HEK293 (cell line): ENCODE data around the gene FAAP100.

ENCODE experiments used
- CTCF ChIA-PET: fragments of 350-600 bp; formaldehyde crosslinking; extraction: SDS; loops from one replicate; lab custom pipeline; 2021; ENCODE audit warnings: antibody characterized with exemption; lab: Yijun Ruan, JAX
- POLR2A ChIA-PET: fragments of 300-600 bp; formaldehyde crosslinking; extraction: SDS; loops from one replicate; lab custom pipeline; 2020; ENCODE audit warnings: antibody characterized with exemption, inconsistent platforms; lab: Yijun Ruan, JAX
- H3K27ac ChIP-seq: fragments of 200-500 bp; sonication (Bioruptor generic); 2 replicates; pipeline ENCODE4 v1.5.1; 2014; ENCODE audit warnings: low read depth, low read length, control low read depth, inconsistent platforms; ENCODE audit errors: extremely low read depth
- H3K36me3 ChIP-seq, 2 experiments: fragments of 200-500 bp in 1 of 2; sonication (Bioruptor generic) in 1 of 2; 1 replicate in 1 of 2; 2 replicates in 1 of 2; pipeline ENCODE4 v1.5.1; 2014 to 2017; ENCODE audit warnings: inconsistent platforms in 2 of 2, low read length in 2 of 2; ENCODE audit not compliant: control insufficient read depth in 2 of 2, insufficient read depth in 1 of 2
- H3K4me1 ChIP-seq: fragments of 200-500 bp; sonication (Bioruptor generic); 2 replicates; pipeline ENCODE4 v1.5.1; 2014; ENCODE audit warnings: mild to moderate bottlenecking, low read length, inconsistent platforms; ENCODE audit not compliant: control insufficient read depth, insufficient read depth
- H3K4me3 ChIP-seq: 2 replicates; pipeline ENCODE4 v1.5.1; 2011; ENCODE audit warnings: low read depth, mild to moderate bottlenecking, control low read depth, low read length, moderate library complexity
- H3K9me3 ChIP-seq: fragments of 200-500 bp; sonication (Bioruptor generic); 2 replicates; pipeline ENCODE4 v1.5.1; 2014; ENCODE audit warnings: low read depth, low read length, inconsistent platforms; ENCODE audit not compliant: control insufficient read depth, insufficient read depth
- MYNN ChIP-seq: fragments of 450-650 bp; formaldehyde crosslinking; IDR thresholded peaks from 2 replicates; pipeline ENCODE4 v1.5.1; 2016; ENCODE audit warnings: missing biosample characterization, missing genetic modification characterization, borderline replicate concordance
- SCRT2 ChIP-seq: fragments of 450-650 bp; formaldehyde crosslinking; IDR thresholded peaks from 2 replicates; pipeline ENCODE4 v1.5.1; 2016; ENCODE audit warnings: missing biosample characterization, missing genetic modification characterization
- SP3 ChIP-seq: fragments of 450-650 bp; formaldehyde crosslinking; IDR thresholded peaks from 2 replicates; pipeline ENCODE4 v1.5.1; 2016; ENCODE audit warnings: missing biosample characterization, missing genetic modification characterization
- ZFP69B ChIP-seq: fragments of 450-650 bp; formaldehyde crosslinking; IDR thresholded peaks from 2 replicates; pipeline ENCODE4 v1.5.1; 2016; ENCODE audit warnings: missing biosample characterization, missing genetic modification characterization
- ZNF114 ChIP-seq: fragments of 450-650 bp; formaldehyde crosslinking; IDR thresholded peaks from 2 replicates; pipeline ENCODE4 v1.5.0; 2017; ENCODE audit warnings: missing biosample characterization, missing genetic modification characterization
- ZNF121 ChIP-seq: fragments of 450-650 bp; formaldehyde crosslinking; IDR thresholded peaks from 2 replicates; pipeline ENCODE4 v1.5.1; 2016; ENCODE audit warnings: missing biosample characterization, missing genetic modification characterization
- ZNF211 ChIP-seq: fragments of 450-650 bp; formaldehyde crosslinking; IDR thresholded peaks from 2 replicates; pipeline ENCODE4 v1.5.1; 2016; ENCODE audit warnings: low read depth, missing biosample characterization, missing genetic modification characterization
- ZNF560 ChIP-seq: fragments of 450-650 bp; formaldehyde crosslinking; IDR thresholded peaks from 2 replicates; pipeline ENCODE4 v1.5.1; 2017; ENCODE audit warnings: missing biosample characterization, missing genetic modification characterization, borderline replicate concordance
- ZNF629 ChIP-seq: fragments of 450-650 bp; formaldehyde crosslinking; IDR thresholded peaks from 2 replicates; pipeline ENCODE4 v1.5.1; 2017; ENCODE audit warnings: missing biosample characterization, missing genetic modification characterization
- ZNF747 ChIP-seq: fragments of 450-650 bp; formaldehyde crosslinking; IDR thresholded peaks from 2 replicates; pipeline ENCODE4 v1.5.1; 2016; ENCODE audit warnings: missing biosample characterization, missing genetic modification characterization
- ZNF791 ChIP-seq: fragments of 450-650 bp; formaldehyde crosslinking; IDR thresholded peaks from 2 replicates; pipeline ENCODE4 v1.5.1; 2016; ENCODE audit warnings: missing biosample characterization, missing genetic modification characterization
- ZNF837 ChIP-seq: fragments of 450-650 bp; formaldehyde crosslinking; IDR thresholded peaks from 2 replicates; pipeline ENCODE4 v1.5.1; 2016; ENCODE audit warnings: missing biosample characterization, missing genetic modification characterization
- TF ChIP-seq, protein P1 (sequence below): fragments of 450-650 bp; formaldehyde crosslinking; IDR thresholded peaks from 2 replicates; pipeline ENCODE4 v1.5.1; 2016; ENCODE audit warnings: missing biosample characterization, missing genetic modification characterization
- TF ChIP-seq, protein P2 (sequence below): fragments of 450-650 bp; formaldehyde crosslinking; IDR thresholded peaks from 2 replicates; pipeline ENCODE4 v1.5.1; 2017; ENCODE audit warnings: missing biosample characterization, missing genetic modification characterization
- TF ChIP-seq, protein P3 (sequence below): fragments of 450-650 bp; formaldehyde crosslinking; conservative IDR thresholded peaks from 2 replicates; pipeline ENCODE4 v1.5.1; 2016; ENCODE audit warnings: low read depth, missing biosample characterization, missing genetic modification characterization
- TF ChIP-seq, protein P4 (sequence below): fragments of 450-650 bp; formaldehyde crosslinking; IDR thresholded peaks from 2 replicates; pipeline ENCODE4 v1.5.1; 2016; ENCODE audit warnings: missing biosample characterization, missing genetic modification characterization
- TF ChIP-seq, protein P5 (sequence below): fragments of 450-650 bp; formaldehyde crosslinking; IDR thresholded peaks from 2 replicates; pipeline ENCODE4 v1.5.1; 2016; ENCODE audit warnings: missing biosample characterization, missing genetic modification characterization, low read depth
- TF ChIP-seq, protein P6 (sequence below): fragments of 450-650 bp; formaldehyde crosslinking; IDR thresholded peaks from 2 replicates; pipeline ENCODE4 v1.5.1; 2016; ENCODE audit warnings: missing biosample characterization, missing genetic modification characterization
- TF ChIP-seq, protein P7 (sequence below): fragments of 450-650 bp; formaldehyde crosslinking; IDR thresholded peaks from 2 replicates; pipeline ENCODE4 v1.5.1; 2017; ENCODE audit warnings: missing biosample characterization, missing genetic modification characterization
- TF ChIP-seq, protein P8 (sequence below): fragments of 450-650 bp; formaldehyde crosslinking; IDR thresholded peaks from 2 replicates; pipeline ENCODE4 v1.5.1; 2016; ENCODE audit warnings: missing biosample characterization, missing genetic modification characterization

Gene FAAP100

DNA sequence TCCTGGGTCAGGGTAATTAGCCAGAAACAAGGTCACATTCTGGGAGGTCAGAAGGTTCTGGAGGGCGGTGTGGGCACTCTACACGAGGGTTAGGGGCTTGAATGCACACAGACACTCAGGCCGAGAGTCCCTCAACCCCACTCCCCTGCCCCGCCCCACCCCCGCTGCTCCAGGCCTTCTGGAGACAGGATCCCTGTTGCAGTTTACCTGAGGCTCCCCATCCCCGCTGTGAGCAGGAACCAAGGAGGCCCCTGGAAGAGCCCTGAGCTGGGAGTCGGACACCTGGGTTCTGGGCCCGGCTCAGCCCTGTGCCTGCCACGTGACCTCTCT lies 35.2 kb downstream of the FAAP100 start:
- POLR2A ChIA-PET: interaction anchor here (1.0 to 9.9 kb wide), 6 partner anchors 9 to 123 kb away, joined by 3 to 85 read pairs (median 7); partner anchors contain the start of gene BAHCC1

More for the DNA sequence above, 35.2 kb downstream of the FAAP100 start:
- H3K9me3 ChIP-seq: no peaks in the 10 kb centered on the region
- TF ChIP-seq, protein P1, sequence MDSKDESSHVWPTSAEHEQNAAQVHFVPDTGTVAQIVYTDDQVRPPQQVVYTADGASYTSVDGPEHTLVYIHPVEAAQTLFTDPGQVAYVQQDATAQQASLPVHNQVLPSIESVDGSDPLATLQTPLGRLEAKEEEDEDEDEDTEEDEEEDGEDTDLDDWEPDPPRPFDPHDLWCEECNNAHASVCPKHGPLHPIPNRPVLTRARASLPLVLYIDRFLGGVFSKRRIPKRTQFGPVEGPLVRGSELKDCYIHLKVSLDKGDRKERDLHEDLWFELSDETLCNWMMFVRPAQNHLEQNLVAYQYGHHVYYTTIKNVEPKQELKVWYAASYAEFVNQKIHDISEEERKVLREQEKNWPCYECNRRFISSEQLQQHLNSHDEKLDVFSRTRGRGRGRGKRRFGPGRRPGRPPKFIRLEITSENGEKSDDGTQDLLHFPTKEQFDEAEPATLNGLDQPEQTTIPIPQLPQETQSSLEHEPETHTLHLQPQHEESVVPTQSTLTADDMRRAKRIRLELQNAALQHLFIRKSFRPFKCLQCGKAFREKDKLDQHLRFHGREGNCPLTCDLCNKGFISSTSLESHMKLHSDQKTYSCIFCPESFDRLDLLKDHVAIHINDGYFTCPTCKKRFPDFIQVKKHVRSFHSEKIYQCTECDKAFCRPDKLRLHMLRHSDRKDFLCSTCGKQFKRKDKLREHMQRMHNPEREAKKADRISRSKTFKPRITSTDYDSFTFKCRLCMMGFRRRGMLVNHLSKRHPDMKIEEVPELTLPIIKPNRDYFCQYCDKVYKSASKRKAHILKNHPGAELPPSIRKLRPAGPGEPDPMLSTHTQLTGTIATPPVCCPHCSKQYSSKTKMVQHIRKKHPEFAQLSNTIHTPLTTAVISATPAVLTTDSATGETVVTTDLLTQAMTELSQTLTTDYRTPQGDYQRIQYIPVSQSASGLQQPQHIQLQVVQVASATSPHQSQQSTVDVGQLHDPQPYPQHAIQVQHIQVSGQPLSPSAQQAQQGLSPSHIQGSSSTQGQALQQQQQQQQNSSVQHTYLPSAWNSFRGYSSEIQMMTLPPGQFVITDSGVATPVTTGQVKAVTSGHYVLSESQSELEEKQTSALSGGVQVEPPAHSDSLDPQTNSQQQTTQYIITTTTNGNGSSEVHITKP (tag by site-specific recombination): no peak
- TF ChIP-seq MYNN (tag by site-specific recombination) (no peak), ZNF837 (no peak), ZNF211 (tag by site-specific recombination) (no peak), SP3 (tag by site-specific recombination) (no peak), ZNF114 (tag by site-specific recombination) (no peak), SCRT2 (no peak), ZNF747 (no peak), ZFP69B (no peak), ZNF560 (tag by site-specific recombination) (no peak), ZNF121 (tag by site-specific recombination) (no peak), ZNF629 (tag by site-specific recombination) (no peak), ZNF791 (tag by site-specific recombination) (no peak)
- TF ChIP-seq, protein P2, sequence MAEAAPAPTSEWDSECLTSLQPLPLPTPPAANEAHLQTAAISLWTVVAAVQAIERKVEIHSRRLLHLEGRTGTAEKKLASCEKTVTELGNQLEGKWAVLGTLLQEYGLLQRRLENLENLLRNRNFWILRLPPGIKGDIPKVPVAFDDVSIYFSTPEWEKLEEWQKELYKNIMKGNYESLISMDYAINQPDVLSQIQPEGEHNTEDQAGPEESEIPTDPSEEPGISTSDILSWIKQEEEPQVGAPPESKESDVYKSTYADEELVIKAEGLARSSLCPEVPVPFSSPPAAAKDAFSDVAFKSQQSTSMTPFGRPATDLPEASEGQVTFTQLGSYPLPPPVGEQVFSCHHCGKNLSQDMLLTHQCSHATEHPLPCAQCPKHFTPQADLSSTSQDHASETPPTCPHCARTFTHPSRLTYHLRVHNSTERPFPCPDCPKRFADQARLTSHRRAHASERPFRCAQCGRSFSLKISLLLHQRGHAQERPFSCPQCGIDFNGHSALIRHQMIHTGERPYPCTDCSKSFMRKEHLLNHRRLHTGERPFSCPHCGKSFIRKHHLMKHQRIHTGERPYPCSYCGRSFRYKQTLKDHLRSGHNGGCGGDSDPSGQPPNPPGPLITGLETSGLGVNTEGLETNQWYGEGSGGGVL (tag by site-specific recombination): no peak
- TF ChIP-seq, protein P3, sequence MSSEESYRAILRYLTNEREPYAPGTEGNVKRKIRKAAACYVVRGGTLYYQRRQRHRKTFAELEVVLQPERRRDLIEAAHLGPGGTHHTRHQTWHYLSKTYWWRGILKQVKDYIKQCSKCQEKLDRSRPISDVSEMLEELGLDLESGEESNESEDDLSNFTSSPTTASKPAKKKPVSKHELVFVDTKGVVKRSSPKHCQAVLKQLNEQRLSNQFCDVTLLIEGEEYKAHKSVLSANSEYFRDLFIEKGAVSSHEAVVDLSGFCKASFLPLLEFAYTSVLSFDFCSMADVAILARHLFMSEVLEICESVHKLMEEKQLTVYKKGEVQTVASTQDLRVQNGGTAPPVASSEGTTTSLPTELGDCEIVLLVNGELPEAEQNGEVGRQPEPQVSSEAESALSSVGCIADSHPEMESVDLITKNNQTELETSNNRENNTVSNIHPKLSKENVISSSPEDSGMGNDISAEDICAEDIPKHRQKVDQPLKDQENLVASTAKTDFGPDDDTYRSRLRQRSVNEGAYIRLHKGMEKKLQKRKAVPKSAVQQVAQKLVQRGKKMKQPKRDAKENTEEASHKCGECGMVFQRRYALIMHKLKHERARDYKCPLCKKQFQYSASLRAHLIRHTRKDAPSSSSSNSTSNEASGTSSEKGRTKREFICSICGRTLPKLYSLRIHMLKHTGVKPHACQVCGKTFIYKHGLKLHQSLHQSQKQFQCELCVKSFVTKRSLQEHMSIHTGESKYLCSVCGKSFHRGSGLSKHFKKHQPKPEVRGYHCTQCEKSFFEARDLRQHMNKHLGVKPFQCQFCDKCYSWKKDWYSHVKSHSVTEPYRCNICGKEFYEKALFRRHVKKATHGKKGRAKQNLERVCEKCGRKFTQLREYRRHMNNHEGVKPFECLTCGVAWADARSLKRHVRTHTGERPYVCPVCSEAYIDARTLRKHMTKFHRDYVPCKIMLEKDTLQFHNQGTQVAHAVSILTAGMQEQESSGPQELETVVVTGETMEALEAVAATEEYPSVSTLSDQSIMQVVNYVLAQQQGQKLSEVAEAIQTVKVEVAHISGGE (tag by site-specific recombination): no peak
- TF ChIP-seq, protein P4, sequence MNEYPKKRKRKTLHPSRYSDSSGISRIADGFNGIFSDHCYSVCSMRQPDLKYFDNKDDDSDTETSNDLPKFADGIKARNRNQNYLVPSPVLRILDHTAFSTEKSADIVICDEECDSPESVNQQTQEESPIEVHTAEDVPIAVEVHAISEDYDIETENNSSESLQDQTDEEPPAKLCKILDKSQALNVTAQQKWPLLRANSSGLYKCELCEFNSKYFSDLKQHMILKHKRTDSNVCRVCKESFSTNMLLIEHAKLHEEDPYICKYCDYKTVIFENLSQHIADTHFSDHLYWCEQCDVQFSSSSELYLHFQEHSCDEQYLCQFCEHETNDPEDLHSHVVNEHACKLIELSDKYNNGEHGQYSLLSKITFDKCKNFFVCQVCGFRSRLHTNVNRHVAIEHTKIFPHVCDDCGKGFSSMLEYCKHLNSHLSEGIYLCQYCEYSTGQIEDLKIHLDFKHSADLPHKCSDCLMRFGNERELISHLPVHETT: no peak
- TF ChIP-seq, protein P5, sequence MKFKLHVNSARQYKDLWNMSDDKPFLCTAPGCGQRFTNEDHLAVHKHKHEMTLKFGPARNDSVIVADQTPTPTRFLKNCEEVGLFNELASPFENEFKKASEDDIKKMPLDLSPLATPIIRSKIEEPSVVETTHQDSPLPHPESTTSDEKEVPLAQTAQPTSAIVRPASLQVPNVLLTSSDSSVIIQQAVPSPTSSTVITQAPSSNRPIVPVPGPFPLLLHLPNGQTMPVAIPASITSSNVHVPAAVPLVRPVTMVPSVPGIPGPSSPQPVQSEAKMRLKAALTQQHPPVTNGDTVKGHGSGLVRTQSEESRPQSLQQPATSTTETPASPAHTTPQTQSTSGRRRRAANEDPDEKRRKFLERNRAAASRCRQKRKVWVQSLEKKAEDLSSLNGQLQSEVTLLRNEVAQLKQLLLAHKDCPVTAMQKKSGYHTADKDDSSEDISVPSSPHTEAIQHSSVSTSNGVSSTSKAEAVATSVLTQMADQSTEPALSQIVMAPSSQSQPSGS (tag by site-specific recombination): no peak
- TF ChIP-seq, protein P6, sequence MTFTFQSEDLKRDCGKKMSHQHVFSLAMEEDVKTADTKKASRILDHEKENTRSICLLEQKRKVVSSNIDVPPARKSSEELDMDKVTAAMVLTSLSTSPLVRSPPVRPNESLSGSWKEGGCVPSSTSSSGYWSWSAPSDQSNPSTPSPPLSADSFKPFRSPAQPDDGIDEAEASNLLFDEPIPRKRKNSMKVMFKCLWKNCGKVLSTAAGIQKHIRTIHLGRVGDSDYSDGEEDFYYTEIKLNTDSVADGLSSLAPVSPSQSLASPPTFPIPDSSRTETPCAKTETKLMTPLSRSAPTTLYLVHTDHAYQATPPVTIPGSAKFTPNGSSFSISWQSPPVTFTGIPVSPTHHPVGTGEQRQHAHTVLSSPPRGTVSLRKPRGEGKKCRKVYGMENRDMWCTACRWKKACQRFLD (tag by site-specific recombination): no peak
- TF ChIP-seq, protein P7, sequence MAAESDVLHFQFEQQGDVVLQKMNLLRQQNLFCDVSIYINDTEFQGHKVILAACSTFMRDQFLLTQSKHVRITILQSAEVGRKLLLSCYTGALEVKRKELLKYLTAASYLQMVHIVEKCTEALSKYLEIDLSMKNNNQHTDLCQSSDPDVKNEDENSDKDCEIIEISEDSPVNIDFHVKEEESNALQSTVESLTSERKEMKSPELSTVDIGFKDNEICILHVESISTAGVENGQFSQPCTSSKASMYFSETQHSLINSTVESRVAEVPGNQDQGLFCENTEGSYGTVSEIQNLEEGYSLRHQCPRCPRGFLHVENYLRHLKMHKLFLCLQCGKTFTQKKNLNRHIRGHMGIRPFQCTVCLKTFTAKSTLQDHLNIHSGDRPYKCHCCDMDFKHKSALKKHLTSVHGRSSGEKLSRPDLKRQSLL (tag by site-specific recombination): no peak
- TF ChIP-seq, protein P8, sequence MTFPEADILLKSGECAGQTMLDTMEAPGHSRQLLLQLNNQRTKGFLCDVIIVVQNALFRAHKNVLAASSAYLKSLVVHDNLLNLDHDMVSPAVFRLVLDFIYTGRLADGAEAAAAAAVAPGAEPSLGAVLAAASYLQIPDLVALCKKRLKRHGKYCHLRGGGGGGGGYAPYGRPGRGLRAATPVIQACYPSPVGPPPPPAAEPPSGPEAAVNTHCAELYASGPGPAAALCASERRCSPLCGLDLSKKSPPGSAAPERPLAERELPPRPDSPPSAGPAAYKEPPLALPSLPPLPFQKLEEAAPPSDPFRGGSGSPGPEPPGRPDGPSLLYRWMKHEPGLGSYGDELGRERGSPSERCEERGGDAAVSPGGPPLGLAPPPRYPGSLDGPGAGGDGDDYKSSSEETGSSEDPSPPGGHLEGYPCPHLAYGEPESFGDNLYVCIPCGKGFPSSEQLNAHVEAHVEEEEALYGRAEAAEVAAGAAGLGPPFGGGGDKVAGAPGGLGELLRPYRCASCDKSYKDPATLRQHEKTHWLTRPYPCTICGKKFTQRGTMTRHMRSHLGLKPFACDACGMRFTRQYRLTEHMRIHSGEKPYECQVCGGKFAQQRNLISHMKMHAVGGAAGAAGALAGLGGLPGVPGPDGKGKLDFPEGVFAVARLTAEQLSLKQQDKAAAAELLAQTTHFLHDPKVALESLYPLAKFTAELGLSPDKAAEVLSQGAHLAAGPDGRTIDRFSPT (tag by site-specific recombination): no peak
- CTCF ChIA-PET: interaction anchor here (0.7 to 1.1 kb wide), 5 partner anchors 21 to 262 kb away, joined by 3 to 6 read pairs (median 3); no protein-coding TSS in a partner anchor
- peaks cover 0 to 4% of the 10 kb centered on the region in 2 experiments; a peak in 1 of 3 replicates for H3K36me3 ChIP-seq
- H3K4me1 ChIP-seq: peaks cover 14% of the 10 kb centered on the region
- no peak overlapping the region for H3K27ac ChIP-seq
- no peak overlapping the region for H3K4me3 ChIP-seq
